ENCODE results near the gene IQCE.

DNA sequence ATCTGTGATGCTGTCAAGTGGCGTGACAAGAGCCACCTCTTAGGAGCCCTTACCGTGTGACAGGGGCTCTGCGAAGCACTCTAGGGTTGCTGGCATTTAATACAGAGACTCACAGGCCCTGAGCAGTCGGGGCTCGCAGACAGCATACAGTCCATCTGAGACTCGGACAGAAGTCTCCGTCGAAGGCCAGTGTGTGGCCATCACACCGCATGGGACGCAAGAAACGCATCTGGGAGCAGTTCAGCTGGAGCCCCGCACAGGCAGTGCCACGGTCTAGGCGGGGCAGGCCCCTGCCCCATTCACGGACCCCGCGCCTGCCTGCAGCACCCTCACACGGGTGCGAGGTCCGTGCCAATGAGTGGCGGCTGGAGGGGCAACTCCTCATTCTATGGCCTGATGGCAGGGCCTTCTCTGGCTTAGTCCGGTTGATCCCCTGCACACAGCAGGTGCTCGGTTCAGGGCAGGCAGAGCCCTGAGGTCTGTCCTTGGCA is 33.6 kb downstream of the IQCE start:
- TF ChIP-seq, protein P1, sequence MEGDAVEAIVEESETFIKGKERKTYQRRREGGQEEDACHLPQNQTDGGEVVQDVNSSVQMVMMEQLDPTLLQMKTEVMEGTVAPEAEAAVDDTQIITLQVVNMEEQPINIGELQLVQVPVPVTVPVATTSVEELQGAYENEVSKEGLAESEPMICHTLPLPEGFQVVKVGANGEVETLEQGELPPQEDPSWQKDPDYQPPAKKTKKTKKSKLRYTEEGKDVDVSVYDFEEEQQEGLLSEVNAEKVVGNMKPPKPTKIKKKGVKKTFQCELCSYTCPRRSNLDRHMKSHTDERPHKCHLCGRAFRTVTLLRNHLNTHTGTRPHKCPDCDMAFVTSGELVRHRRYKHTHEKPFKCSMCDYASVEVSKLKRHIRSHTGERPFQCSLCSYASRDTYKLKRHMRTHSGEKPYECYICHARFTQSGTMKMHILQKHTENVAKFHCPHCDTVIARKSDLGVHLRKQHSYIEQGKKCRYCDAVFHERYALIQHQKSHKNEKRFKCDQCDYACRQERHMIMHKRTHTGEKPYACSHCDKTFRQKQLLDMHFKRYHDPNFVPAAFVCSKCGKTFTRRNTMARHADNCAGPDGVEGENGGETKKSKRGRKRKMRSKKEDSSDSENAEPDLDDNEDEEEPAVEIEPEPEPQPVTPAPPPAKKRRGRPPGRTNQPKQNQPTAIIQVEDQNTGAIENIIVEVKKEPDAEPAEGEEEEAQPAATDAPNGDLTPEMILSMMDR (IDR thresholded peaks at IDR 0.05) = no peak
- TF ChIP-seq EP300 (IDR thresholded peaks at IDR 0.05) (no peak), POLR2A (IDR thresholded peaks at IDR 0.05) (no peak)

Data from upper lobe of left lung (tissue), 4 donors.